GM12864 (cell line): ENCODE measurements around the gene HSD17B7.
"Not testable (repeated sequence)": the region's sequence is repeated elsewhere in the genome, so short reads cannot be mapped to it uniquely, and the experiment has no call there.

Experiments
- DNase-seq: peaks from one replicate; pipeline ENCODE4 v3.0.0-alpha.2; 2011; ENCODE audit warnings: low read depth
- H3K4me3 ChIP-seq: 2 replicates; pipeline ENCODE4 v1.5.1; 2011; ENCODE audit warnings: mild to moderate bottlenecking, low read depth, low read length, control low read depth
- TF ChIP-seq, protein P1 (sequence below): IDR thresholded peaks from 2 replicates; pipeline ENCODE4 v1.5.1; 2011; ENCODE audit warnings: low read depth, mild to moderate bottlenecking, moderate library complexity, low read length, control low read depth, inconsistent platforms; ENCODE audit errors: missing control alignments

The HSD17B7 gene, protein sequence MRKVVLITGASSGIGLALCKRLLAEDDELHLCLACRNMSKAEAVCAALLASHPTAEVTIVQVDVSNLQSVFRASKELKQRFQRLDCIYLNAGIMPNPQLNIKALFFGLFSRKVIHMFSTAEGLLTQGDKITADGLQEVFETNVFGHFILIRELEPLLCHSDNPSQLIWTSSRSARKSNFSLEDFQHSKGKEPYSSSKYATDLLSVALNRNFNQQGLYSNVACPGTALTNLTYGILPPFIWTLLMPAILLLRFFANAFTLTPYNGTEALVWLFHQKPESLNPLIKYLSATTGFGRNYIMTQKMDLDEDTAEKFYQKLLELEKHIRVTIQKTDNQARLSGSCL

DNA sequence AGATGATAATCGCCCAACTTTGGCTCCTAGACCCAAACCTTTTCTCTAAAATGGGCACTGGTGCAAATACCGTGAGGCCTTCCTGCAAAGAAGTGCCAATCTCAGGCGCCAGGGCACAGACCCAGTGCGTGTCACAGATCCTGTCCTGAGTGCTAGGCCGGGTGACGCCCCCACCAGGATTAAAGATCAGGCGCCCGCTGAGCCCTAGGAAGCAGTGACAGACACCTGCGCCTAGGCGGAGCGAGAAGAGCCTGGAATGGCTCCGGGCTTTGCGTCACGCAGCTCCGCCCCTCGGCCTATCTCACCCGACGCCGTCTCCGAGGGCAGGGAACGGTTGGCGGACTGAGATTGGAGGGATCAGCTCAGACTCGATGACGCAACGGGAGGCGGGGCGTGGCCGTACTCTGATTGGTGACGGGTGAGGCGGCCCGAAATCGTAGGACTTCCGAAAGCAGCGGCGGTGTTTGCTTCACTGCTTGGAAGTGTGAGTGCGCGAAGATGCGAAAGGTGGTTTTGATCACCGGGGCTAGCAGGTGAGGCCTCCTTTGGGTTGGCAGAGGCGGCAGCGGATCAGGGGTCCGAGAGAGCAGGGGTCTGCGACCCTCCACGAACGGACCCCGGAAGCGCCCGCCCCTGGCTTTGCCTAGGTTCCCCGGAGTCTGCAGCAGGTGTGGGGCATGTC lies at the start of gene HSD17B7:
TSS of gene HSD17B7 (plus strand) at position 400 of the 682 bp plus-strand sequence. CDS start at position 499, 99 bp downstream.
- TF ChIP-seq, protein P1, sequence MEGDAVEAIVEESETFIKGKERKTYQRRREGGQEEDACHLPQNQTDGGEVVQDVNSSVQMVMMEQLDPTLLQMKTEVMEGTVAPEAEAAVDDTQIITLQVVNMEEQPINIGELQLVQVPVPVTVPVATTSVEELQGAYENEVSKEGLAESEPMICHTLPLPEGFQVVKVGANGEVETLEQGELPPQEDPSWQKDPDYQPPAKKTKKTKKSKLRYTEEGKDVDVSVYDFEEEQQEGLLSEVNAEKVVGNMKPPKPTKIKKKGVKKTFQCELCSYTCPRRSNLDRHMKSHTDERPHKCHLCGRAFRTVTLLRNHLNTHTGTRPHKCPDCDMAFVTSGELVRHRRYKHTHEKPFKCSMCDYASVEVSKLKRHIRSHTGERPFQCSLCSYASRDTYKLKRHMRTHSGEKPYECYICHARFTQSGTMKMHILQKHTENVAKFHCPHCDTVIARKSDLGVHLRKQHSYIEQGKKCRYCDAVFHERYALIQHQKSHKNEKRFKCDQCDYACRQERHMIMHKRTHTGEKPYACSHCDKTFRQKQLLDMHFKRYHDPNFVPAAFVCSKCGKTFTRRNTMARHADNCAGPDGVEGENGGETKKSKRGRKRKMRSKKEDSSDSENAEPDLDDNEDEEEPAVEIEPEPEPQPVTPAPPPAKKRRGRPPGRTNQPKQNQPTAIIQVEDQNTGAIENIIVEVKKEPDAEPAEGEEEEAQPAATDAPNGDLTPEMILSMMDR = peak; percentile 8
- peak within 1 kb of the TSS; percentile 62 for H3K4me3 ChIP-seq
- peak; percentile 49 for DNase-seq

DNA sequence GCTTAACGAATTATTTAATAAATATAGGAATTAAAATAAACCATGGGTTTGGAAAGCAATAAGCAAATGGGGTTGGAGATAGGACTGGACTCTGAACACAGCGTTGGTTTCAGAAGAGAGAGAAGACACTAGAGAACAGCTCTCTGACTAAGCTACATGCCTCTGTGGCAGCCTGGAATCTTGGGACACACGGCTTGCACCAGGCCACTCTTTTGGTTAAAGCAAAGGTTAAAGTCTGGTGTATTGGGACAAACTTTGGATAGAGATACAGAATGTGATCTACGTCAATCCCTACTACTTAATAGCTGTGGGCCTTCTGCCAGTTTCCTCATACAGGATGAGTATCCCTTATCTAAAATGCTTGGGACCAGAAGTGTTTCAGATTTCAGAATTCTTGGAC lies 49.7 kb upstream of the HSD17B7 start:
- H3K4me3 ChIP-seq = no peak overlapping the region
- TF ChIP-seq, protein P1 = no peak
- DNase-seq = no peak

DNA sequence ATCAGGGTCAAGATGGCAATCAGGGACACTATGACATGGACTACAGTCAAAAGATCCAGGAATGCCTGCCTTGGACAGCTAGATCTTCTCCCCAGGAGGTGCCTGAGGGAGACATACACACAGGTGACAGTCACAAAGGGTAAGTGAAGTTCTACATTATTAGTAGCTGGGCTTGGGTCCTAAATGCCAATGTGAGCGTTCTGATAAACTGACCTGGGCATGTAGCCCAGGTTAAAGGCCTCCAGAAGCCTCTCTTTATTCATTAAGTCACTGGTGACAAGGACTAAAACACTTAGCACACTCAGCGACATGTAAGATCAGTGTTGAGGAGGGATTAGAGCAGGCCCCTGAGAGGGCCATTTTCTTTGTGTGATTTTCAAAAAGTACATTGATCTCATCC lies 48.9 kb upstream of the HSD17B7 start:
- TF ChIP-seq, protein P1 = no peak
- DNase-seq = no peak
- H3K4me3 ChIP-seq = no peak overlapping the region

DNA sequence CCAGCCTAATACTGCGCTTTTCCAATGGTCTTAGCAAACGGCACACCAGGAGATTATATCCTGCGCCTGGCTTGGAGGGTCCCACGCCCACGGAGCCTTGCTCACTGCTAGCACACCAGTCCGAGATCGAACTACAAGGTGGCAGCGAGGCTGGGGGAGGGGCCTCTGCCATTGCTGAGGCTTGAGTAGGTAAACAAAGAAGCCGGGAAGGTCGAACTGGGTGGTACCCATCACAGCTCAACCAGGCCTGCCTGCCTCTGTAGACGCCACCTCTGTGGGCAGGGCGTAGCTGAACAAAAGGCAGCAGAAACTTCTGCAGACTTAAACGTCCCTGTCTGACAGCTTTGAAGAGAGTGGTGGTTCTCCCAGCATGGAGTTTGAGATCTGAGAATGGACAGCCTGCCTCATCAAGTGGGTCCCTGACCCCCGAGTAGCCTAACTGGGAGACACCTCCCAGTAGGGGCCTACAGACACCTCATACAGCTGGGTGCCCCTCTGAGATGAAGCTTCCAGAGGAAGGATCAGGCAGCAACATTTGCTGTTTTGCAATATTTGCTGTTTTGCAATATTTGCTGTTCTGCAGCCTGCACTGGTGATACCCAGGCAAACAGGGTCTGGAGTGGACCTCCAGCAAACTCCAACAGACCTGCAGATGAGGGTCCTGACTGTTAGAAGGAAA lies 44.1 kb upstream of the HSD17B7 start:
- not testable (repeated sequence) for DNase-seq, H3K4me3 ChIP-seq

DNA sequence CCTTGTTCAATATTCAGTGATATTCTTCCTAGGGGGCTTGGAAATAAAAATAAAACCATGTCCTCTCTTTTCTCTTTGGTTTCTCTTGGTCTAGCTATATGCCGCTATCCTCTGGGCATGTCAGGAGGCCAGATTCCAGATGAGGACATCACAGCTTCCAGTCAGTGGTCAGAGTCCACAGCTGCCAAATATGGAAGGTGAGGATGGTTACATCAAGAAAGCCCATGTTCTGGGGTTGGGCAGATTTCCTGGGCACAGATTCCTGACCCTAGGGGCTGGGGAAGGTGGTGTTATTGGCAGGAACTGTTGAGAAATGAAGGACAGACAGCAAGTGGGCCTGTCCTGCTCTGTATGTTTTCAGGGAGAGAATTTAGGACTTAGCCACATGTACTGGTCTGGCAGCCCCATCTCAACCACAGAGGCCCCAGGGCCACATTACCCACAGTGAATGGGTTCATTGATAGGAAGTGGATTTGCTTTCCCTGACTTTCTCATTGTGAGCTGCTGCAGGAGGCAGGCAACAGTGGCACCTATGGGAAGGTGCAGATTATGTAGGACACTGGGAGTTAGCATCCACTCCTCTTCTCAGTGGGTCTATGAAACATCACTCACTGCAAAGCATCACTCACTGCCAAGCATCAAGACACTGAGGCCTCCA lies 37.4 kb upstream of the HSD17B7 start:
- H3K4me3 ChIP-seq = no peak overlapping the region
- TF ChIP-seq, protein P1 = no peak

DNA sequence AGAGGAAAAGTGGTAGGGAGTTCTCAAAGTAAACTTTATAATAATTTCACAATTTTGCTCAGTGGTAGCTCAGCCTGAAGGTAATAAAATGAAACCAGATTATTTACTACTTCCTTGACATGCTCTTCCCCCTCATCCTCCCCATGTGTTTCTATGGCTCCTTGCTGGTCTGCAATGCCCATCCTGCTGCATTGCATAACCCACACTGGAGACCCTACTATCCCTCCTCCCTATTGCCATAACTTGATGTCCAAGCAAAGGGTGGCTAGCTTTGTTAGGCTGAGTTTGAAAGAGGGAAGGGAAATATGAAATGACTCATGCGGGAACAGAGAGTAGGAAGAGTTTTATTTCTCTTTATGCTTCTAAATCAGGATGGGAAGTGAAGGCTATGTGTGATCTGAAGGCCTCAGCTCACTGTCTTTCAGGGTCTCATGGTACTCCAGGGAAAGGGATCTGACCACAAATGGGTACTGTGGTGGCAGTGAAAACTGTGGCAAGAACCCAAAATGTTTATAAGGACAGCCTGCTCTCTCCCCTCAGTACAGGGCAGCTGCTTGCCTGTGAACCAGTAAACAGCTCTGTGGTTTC lies 36.4 kb upstream of the HSD17B7 start:
- H3K4me3 ChIP-seq = no peak overlapping the region
- DNase-seq = no peak
- TF ChIP-seq, protein P1 = no peak

More for the DNA sequence above, 37.4 kb upstream of the HSD17B7 start:
- no peak for DNase-seq

DNA sequence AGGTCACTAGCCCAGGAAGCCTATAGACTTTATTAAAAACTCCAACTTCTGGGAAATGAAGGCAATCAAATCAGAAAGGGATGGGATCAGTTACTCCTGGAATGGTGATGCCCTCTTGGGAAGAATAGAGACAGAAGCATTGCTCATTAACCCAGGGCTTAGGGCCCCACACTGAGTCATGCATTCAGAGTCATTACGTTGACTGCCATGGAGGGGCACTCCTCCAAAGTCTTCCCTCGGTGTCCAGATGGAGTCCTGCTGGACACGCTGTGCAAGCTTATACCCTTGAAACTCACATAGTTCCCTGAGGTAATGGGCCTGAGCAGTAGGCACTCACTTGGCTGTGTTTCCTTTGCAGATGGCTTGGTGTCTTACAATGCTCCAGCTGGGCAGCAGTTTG lies 35.2 kb upstream of the HSD17B7 start:
- H3K4me3 ChIP-seq = no peak overlapping the region
- TF ChIP-seq, protein P1 = no peak
- no peak for DNase-seq
